Right atrium auricular region (tissue), 2 donors: Measurements from ENCODE around the gene MYL2. TPM values are rescaled to one million over a fixed set of nuclear protein-coding genes. Genes with fewer than 3 reads are reported as not detected.

Source experiments
- DNase-seq: peaks from one replicate; pipeline ENCODE4 v3.0.0-alpha.2; 2019; ENCODE audit warnings: low spot score
- H3K27ac ChIP-seq, 2 donors: fragments of 200-600 bp; sonication (generic); 1 replicate in 1 of 2; 2 replicates in 1 of 2; pipeline ENCODE4 v1.5.1; 2016 to 2019
- H3K27me3 ChIP-seq, 2 donors: fragments of 200-600 bp; sonication (generic); one replicate each; pipeline versions ENCODE4 v1.5.1 to v1.6.0; 2017 to 2019
- H3K36me3 ChIP-seq: fragments of 200-600 bp; sonication (generic); one replicate; pipeline ENCODE4 v1.5.1; 2016
- H3K4me1 ChIP-seq, 2 donors: fragments of 200-600 bp; sonication (generic); one replicate each; pipeline versions ENCODE4 v1.5.1 to v1.6.0; 2017 to 2019
- H3K4me3 ChIP-seq, 2 donors: fragments of 200-600 bp; sonication (generic); 1 replicate in 1 of 2; 2 replicates in 1 of 2; pipeline ENCODE4 v1.5.1; 2017 to 2019; ENCODE audit warnings: mild to moderate bottlenecking in 1 of 2, moderate library complexity in 1 of 2
- H3K9me3 ChIP-seq, 2 donors: fragments of 200-600 bp; sonication (generic); one replicate each; pipeline ENCODE4 v1.5.1; 2019
- total RNA-seq, 2 donors: library from RNA; depleted of rRNA; stranded (reverse); fragments of >200 nt; gene quantifications; one replicate each; pipeline ENCODE4 v1.1.0, GENCODE V29; 2016
- TF ChIP-seq, protein P1 (sequence below), 2 donors: fragments of 200-600 bp; sonication (generic); IDR thresholded peaks; one replicate each; pipeline ENCODE4 v1.5.1; 2019; ENCODE audit warnings: antibody characterized with exemption in 2 of 2

The MYL2 gene
- total RNA-seq, 2 donors from 2014 or later = 142 to 227 TPM

GRCh38 chr12:110912263-110912662 lies 8.1 kb downstream of the MYL2 start:
- TF ChIP-seq, protein P1, sequence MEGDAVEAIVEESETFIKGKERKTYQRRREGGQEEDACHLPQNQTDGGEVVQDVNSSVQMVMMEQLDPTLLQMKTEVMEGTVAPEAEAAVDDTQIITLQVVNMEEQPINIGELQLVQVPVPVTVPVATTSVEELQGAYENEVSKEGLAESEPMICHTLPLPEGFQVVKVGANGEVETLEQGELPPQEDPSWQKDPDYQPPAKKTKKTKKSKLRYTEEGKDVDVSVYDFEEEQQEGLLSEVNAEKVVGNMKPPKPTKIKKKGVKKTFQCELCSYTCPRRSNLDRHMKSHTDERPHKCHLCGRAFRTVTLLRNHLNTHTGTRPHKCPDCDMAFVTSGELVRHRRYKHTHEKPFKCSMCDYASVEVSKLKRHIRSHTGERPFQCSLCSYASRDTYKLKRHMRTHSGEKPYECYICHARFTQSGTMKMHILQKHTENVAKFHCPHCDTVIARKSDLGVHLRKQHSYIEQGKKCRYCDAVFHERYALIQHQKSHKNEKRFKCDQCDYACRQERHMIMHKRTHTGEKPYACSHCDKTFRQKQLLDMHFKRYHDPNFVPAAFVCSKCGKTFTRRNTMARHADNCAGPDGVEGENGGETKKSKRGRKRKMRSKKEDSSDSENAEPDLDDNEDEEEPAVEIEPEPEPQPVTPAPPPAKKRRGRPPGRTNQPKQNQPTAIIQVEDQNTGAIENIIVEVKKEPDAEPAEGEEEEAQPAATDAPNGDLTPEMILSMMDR (IDR thresholded peaks at IDR 0.05) = no peak
- no peaks in the 10 kb centered on the region for H3K9me3 ChIP-seq
- H3K4me1 ChIP-seq = no peaks in the 10 kb centered on the region
- no peak for DNase-seq
- no peak overlapping the region for H3K4me3 ChIP-seq
- no peak overlapping the region for H3K27ac ChIP-seq
- no peaks in the 10 kb centered on the region for H3K36me3 ChIP-seq
- no peaks in the 10 kb centered on the region for H3K27me3 ChIP-seq

DNA sequence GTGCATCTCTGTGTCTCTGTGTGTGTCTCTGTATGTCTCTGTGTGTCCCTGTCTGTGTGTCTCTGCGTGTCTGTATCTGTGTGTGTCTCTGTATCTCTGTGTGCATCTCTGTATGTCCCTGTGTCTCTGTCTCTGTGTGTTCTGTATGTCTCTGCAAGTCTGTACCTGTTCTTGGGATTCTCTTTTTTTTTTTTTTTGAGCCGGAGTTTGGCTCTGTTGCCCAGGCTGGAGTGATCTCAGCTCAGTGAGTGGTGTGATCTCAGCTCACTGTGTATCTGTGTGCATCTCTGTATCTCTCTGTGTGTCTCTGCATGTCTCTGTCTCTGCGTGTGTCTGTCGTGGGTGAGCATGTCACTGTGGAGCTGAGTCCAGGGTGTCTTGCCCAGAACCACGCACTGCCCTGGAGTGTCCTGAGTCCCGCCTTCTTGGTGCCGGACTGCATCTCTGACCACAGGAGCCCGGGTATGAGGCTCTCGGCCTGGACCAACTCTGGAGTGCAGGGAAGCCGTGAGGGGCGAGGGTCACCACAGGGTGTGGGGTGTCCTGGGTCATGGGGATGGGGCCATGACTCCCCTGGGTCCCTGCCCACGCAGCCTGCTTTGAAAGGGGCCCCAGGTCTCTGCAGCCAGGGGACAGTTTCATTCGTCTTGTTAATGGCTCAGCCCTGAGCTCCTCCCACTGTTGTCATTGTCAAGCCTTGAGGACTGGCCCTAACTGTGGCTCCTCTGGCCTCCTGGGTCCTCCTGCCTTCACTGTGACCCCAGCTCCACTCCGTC lies 11.8 kb downstream of the MYL2 start:
- H3K36me3 ChIP-seq = no peaks in the 10 kb centered on the region
- H3K9me3 ChIP-seq = no peaks in the 10 kb centered on the region
- H3K4me3 ChIP-seq = no peak overlapping the region
- TF ChIP-seq, protein P1 (IDR thresholded peaks at IDR 0.05) = no peak
- DNase-seq = no peak
- H3K27ac ChIP-seq = no peak overlapping the region
- no peaks in the 10 kb centered on the region for H3K27me3 ChIP-seq
- H3K4me1 ChIP-seq = no peaks in the 10 kb centered on the region

GRCh38 chr12:110907583-110907982 lies 12.8 kb downstream of the MYL2 start:
- H3K27ac ChIP-seq = no peak overlapping the region
- TF ChIP-seq, protein P1 (IDR thresholded peaks at IDR 0.05) = no peak
- no peaks in the 10 kb centered on the region for H3K4me1 ChIP-seq
- no peaks in the 10 kb centered on the region for H3K9me3 ChIP-seq
- no peak for DNase-seq
- no peak overlapping the region for H3K4me3 ChIP-seq
- no peaks in the 10 kb centered on the region for H3K27me3 ChIP-seq
- no peaks in the 10 kb centered on the region for H3K36me3 ChIP-seq

- no peak for DNase-seq
- H3K4me3 ChIP-seq = no peak overlapping the region
- H3K4me1 ChIP-seq = no peaks in the 10 kb centered on the region
- H3K27me3 ChIP-seq = no peaks in the 10 kb centered on the region
- TF ChIP-seq, protein P1 (IDR thresholded peaks at IDR 0.05) = no peak
- H3K36me3 ChIP-seq = no peaks in the 10 kb centered on the region
- H3K9me3 ChIP-seq = no peaks in the 10 kb centered on the region
- no peak overlapping the region for H3K27ac ChIP-seq
Observed at GRCh38 chr12:110906985-110907384, 13.4 kb downstream of the MYL2 start.

- H3K27ac ChIP-seq = no peak overlapping the region
- TF ChIP-seq, protein P1 (IDR thresholded peaks at IDR 0.05) = no peak
- no peaks in the 10 kb centered on the region for H3K36me3 ChIP-seq
- no peaks in the 10 kb centered on the region for H3K27me3 ChIP-seq
- no peaks in the 10 kb centered on the region for H3K9me3 ChIP-seq
- H3K4me3 ChIP-seq = no peak overlapping the region
- no peak for DNase-seq
- no peaks in the 10 kb centered on the region for H3K4me1 ChIP-seq
Observed at GRCh38 chr12:110906516-110906915, 13.9 kb downstream of the MYL2 start.

GRCh38 chr12:110906083-110906482 lies 14.3 kb downstream of the MYL2 start:
- Histone ChIP-seq H3K9me3 (no peaks in the 10 kb centered on the region), H3K36me3 (no peaks in the 10 kb centered on the region), H3K27me3 (no peaks in the 10 kb centered on the region), H3K4me1 (no peaks in the 10 kb centered on the region), H3K4me3 (no peak overlapping the region), H3K27ac (no peak overlapping the region)
- DNase-seq = no peak
- TF ChIP-seq, protein P1 (IDR thresholded peaks at IDR 0.05) = no peak
